CD4-positive, alpha-beta memory T cell (primary cell): ENCODE results near the gene CLEC2B. TPM values are rescaled to one million over a fixed set of nuclear protein-coding genes. Genes with fewer than 3 reads are reported as not detected.
A peak's percentile ranks its signal among the peaks of the same experiment; 100 is the strongest.

Experiments
- CTCF ChIA-PET: fragments of 350-600 bp; sonication (Branson Sonifier 250); formaldehyde crosslinking; loops from one replicate; lab custom pipeline; 2021; ENCODE audit warnings: inconsistent platforms; ENCODE audit not compliant: partially characterized antibody; lab: Charles Lee
- POLR2A ChIA-PET: fragments of 350-600 bp; sonication (Branson Sonifier 250); formaldehyde crosslinking; loops from one replicate; lab custom pipeline; 2021; ENCODE audit not compliant: partially characterized antibody; lab: Charles Lee
- DNase-seq, 5 donors: peaks; one replicate each; pipeline versions ENCODE4 v3.0.0 to v3.0.0-alpha.2; 2020 to 2022; ENCODE audit warnings: mixed read lengths in 1 of 5
- H3K27ac ChIP-seq: one replicate; pipeline ENCODE4 v1.7.0; 2013; ENCODE audit warnings: low read depth, low read length
- H3K27me3 ChIP-seq: 2 replicates; pipeline ENCODE4 v1.7.0; 2013; ENCODE audit warnings: mild to moderate bottlenecking, low read length, moderate library complexity; ENCODE audit not compliant: insufficient read depth
- H3K36me3 ChIP-seq: 2 replicates; pipeline ENCODE4 v1.7.0; 2013; ENCODE audit warnings: mild to moderate bottlenecking, low read length, moderate library complexity; ENCODE audit not compliant: insufficient read depth
- H3K4me1 ChIP-seq: 2 replicates; pipeline ENCODE4 v1.7.0; 2013; ENCODE audit warnings: mild to moderate bottlenecking, low read length, moderate library complexity; ENCODE audit not compliant: insufficient read depth
- H3K4me3 ChIP-seq, 2 donors: one replicate each; pipeline ENCODE4 v1.7.0; 2013; ENCODE audit warnings: low read length in 2 of 2, mild to moderate bottlenecking in 1 of 2
- H3K9me3 ChIP-seq, 2 donors: one replicate each; pipeline ENCODE4 v1.7.0; 2013; ENCODE audit warnings: low read length in 2 of 2, control low read depth in 1 of 2; ENCODE audit not compliant: control insufficient read depth in 1 of 2
- H3K27ac Mint-ChIP-seq, 7 donors: one replicate each; pipeline ENCODE4 v1.8.0; 2020 to 2021; ENCODE audit warnings: mixed read lengths in 7 of 7, mild to moderate bottlenecking in 6 of 7, inconsistent platforms in 3 of 7, moderate library complexity in 3 of 7
- H3K27me3 Mint-ChIP-seq, 2 donors: one replicate each; pipeline ENCODE4 v1.8.0; 2020 to 2021; ENCODE audit warnings: mixed read lengths in 2 of 2
- H3K36me3 Mint-ChIP-seq, 2 donors: one replicate each; pipeline ENCODE4 v1.8.0; 2020 to 2021; ENCODE audit warnings: mixed read lengths in 2 of 2, inconsistent platforms in 1 of 2, mild to moderate bottlenecking in 1 of 2
- H3K4me1 Mint-ChIP-seq, 4 donors: one replicate each; pipeline ENCODE4 v1.8.0; 2020 to 2021; ENCODE audit warnings: mixed read lengths in 4 of 4, mild to moderate bottlenecking in 1 of 4
- H3K4me3 Mint-ChIP-seq, 8 donors: one replicate each; pipeline ENCODE4 v1.8.0; 2020 to 2021; ENCODE audit warnings: mixed read lengths in 8 of 8, mild to moderate bottlenecking in 7 of 8, moderate library complexity in 6 of 8, inconsistent platforms in 3 of 8
- H3K9me3 Mint-ChIP-seq, 8 donors: one replicate each; pipeline ENCODE4 v1.8.0; 2020 to 2021; ENCODE audit warnings: mixed read lengths in 8 of 8, mild to moderate bottlenecking in 5 of 8, inconsistent platforms in 3 of 8, moderate library complexity in 1 of 8
- intact Hi-C: fragments of 100-400 bp; cut with micrococcal nuclease; formaldehyde crosslinking; loops from one replicate; pipeline ENCODE4 v1.15.1; 2023
- polyA plus RNA-seq, 2 donors: library from polyadenylated mRNA; unstranded; fragments of 300-500 nt; fragmentation: Illumina TruSeq; gene quantifications; one replicate each; pipeline ENCODE4 v1.2.3, GENCODE V29; 2021
- total RNA-seq, 2 experiments: library from RNA; stranded (reverse); gene quantifications; one replicate each; pipeline ENCODE4 v1.2.3, GENCODE V29; 2021

The CLEC2B gene
- 10 to 100 TPM; 72.5 to 74.6 TPM for total RNA-seq
- polyA plus RNA-seq = 10 to 100 TPM; 42.2 to 79.8 TPM

- Mint-ChIP-seq H3K9me3 (no peaks in the 10 kb centered on the region), H3K36me3 (peaks cover 3 to 35% of the 10 kb centered on the region in 2 donors), H3K27ac (peak within 1 kb of the TSS; percentile 94 to 100 (median 96)), H3K27me3 (no peaks in the 10 kb centered on the region), H3K4me1 (peaks cover 9 to 33% (median 19%) of the 10 kb centered on the region in 4 donors), H3K4me3 (peak within 1 kb of the TSS; percentile 89 to 96 (median 92))
- peak within 1 kb of the TSS; percentile 83 for H3K27ac ChIP-seq
- ChIA-PET CTCF (interaction anchor here (0.9 to 5.4 kb wide), 6 partner anchors 7 to 126 kb away, joined by 3 to 31 read pairs (median 4); partner anchors contain the start of gene CD69), POLR2A (interaction anchor here (0.6 to 5.0 kb wide), 28 partner anchors 8 to 344 kb away, joined by 3 to 63 read pairs (median 6); partner anchors contain the start of genes CD69, CLEC2D and GABARAPL1)
- peak within 1 kb of the TSS; percentile 55 to 67 for H3K4me3 ChIP-seq
- H3K36me3 ChIP-seq = no peaks in the 10 kb centered on the region
- H3K4me1 ChIP-seq = peaks cover 15% of the 10 kb centered on the region
- H3K9me3 ChIP-seq = no peaks in the 10 kb centered on the region
- intact Hi-C loops = loop anchor here (1.0 to 5.0 kb wide), 7 partner anchors 17 to 743 kb away; partner anchors contain the start of genes GABARAPL1 and MAGOHB
- no peaks in the 10 kb centered on the region for H3K27me3 ChIP-seq
- peak; percentile 58 to 74 (median 62) for DNase-seq
These were observed at the start of gene CLEC2B for GRCh38 chr12:9869307-9870161. TSS of gene CLEC2B (minus strand) at chr12:9869354.

- H3K9me3 Mint-ChIP-seq = peaks cover 3 to 43% (median 30%) of the 10 kb centered on the region in 8 donors
These were observed 42.6 kb upstream of the CLEC2B start for GRCh38 chr12:9911708-9912107.

GRCh38 chr12:9910716-9911421 lies 41.7 kb upstream of the CLEC2B start:
- Histone ChIP-seq H3K27ac (no peak overlapping the region), H3K4me1 (peaks cover 21% of the 10 kb centered on the region), H3K27me3 (no peaks in the 10 kb centered on the region), H3K36me3 (no peaks in the 10 kb centered on the region), H3K4me3 (no peak overlapping the region), H3K9me3 (peaks cover 0 to 17% of the 10 kb centered on the region in 2 donors)
- H3K27me3 Mint-ChIP-seq = peaks cover 0 to 2% of the 10 kb centered on the region in 2 donors
- peaks cover 18 to 28% (median 23%) of the 10 kb centered on the region in 4 donors for H3K4me1 Mint-ChIP-seq
- POLR2A ChIA-PET = no interaction called here
- CTCF ChIA-PET = interaction anchor here (1.2 kb wide), 2 partner anchors 14 to 97 kb away, joined by 3 to 4 read pairs; no protein-coding TSS in a partner anchor
- intact Hi-C loops = no loop called here
- peaks cover 6 to 7% of the 10 kb centered on the region in 2 donors for H3K36me3 Mint-ChIP-seq
- no peak for DNase-seq
- peaks cover 3 to 43% (median 30%) of the 10 kb centered on the region in 8 donors for H3K9me3 Mint-ChIP-seq
- peak overlapping the region in 1 of 7 donors; percentile 65 for H3K27ac Mint-ChIP-seq
- no peak overlapping the region for H3K4me3 Mint-ChIP-seq

More at GRCh38 chr12:9911708-9912107, 42.6 kb upstream of the CLEC2B start:
- Histone ChIP-seq H3K27me3 (no peaks in the 10 kb centered on the region), H3K9me3 (peaks cover 0 to 17% of the 10 kb centered on the region in 2 donors), H3K36me3 (no peaks in the 10 kb centered on the region), H3K27ac (no peak overlapping the region), H3K4me1 (peaks cover 13% of the 10 kb centered on the region), H3K4me3 (no peak overlapping the region)
- Mint-ChIP-seq H3K4me3 (no peak overlapping the region), H3K36me3 (peaks cover 6 to 7% of the 10 kb centered on the region in 2 donors), H3K27me3 (peaks cover 0 to 2% of the 10 kb centered on the region in 2 donors), H3K4me1 (peaks cover 11 to 20% (median 16%) of the 10 kb centered on the region in 4 donors), H3K27ac (no peak overlapping the region)
- ChIA-PET POLR2A (no interaction called here), CTCF (interaction anchor here (1.2 kb wide), 2 partner anchors 13 to 98 kb away, joined by 3 to 4 read pairs; no protein-coding TSS in a partner anchor)
- intact Hi-C loops = no loop called here
- no peak for DNase-seq

GRCh38 chr12:9909724-9910123 lies 40.6 kb upstream of the CLEC2B start:
- Mint-ChIP-seq H3K27me3 (peaks cover 0 to 1% of the 10 kb centered on the region in 2 donors), H3K36me3 (peaks cover 6 to 7% of the 10 kb centered on the region in 2 donors), H3K4me1 (peaks cover 20 to 34% (median 27%) of the 10 kb centered on the region in 4 donors)

GRCh38 chr12:9908350-9908749 lies 39.2 kb upstream of the CLEC2B start:
- CTCF ChIA-PET = interaction anchor here (1.2 to 7.9 kb wide), 3 partner anchors 93 to 164 kb away, joined by 3 to 65 read pairs (median 29); no protein-coding TSS in a partner anchor
- H3K4me1 Mint-ChIP-seq = peaks cover 20 to 34% (median 27%) of the 10 kb centered on the region in 4 donors

More at GRCh38 chr12:9909724-9910123, 40.6 kb upstream of the CLEC2B start:
- ChIA-PET POLR2A (no interaction called here), CTCF (interaction anchor here (1.3 to 7.9 kb wide), 2 partner anchors 94 to 159 kb away, joined by 4 to 65 read pairs; no protein-coding TSS in a partner anchor)
- H3K36me3 ChIP-seq = no peaks in the 10 kb centered on the region
- peaks cover 3 to 43% (median 30%) of the 10 kb centered on the region in 8 donors for H3K9me3 Mint-ChIP-seq
- no peak overlapping the region for H3K4me3 ChIP-seq
- no peak overlapping the region for H3K4me3 Mint-ChIP-seq
- DNase-seq = no peak
- no peaks in the 10 kb centered on the region for H3K27me3 ChIP-seq
- no peak overlapping the region for H3K27ac ChIP-seq
- H3K4me1 ChIP-seq = peaks cover 22% of the 10 kb centered on the region
- H3K27ac Mint-ChIP-seq = no peak overlapping the region
- peaks cover 0 to 17% of the 10 kb centered on the region in 2 donors for H3K9me3 ChIP-seq
- intact Hi-C loops = no loop called here

GRCh38 chr12:9907769-9908168 lies 38.6 kb upstream of the CLEC2B start:
- peaks cover 20 to 33% (median 26%) of the 10 kb centered on the region in 4 donors for H3K4me1 Mint-ChIP-seq
- no peaks in the 10 kb centered on the region for H3K27me3 Mint-ChIP-seq
- DNase-seq = no peak
- peaks cover 7 to 12% of the 10 kb centered on the region in 2 donors for H3K36me3 Mint-ChIP-seq
- POLR2A ChIA-PET = interaction anchor here (2.4 to 2.9 kb wide), 2 partner anchors 39 to 165 kb away, joined by 11 to 42 read pairs; partner anchors contain the start of gene CLEC2B
- CTCF ChIA-PET = interaction anchor here (0.9 to 7.9 kb wide), 5 partner anchors 13 to 165 kb away, joined by 3 to 65 read pairs (median 5); no protein-coding TSS in a partner anchor
- H3K9me3 ChIP-seq = peaks cover 0 to 19% of the 10 kb centered on the region in 2 donors
- peak overlapping the region in 2 of 7 donors; percentile 6 to 47 for H3K27ac Mint-ChIP-seq
- H3K4me3 ChIP-seq = no peak overlapping the region
- H3K36me3 ChIP-seq = no peaks in the 10 kb centered on the region
- no peak overlapping the region for H3K27ac ChIP-seq
- H3K4me3 Mint-ChIP-seq = no peak overlapping the region
- H3K27me3 ChIP-seq = no peaks in the 10 kb centered on the region
- peaks cover 3 to 56% (median 36%) of the 10 kb centered on the region in 8 donors for H3K9me3 Mint-ChIP-seq
- intact Hi-C loops = loop anchor here (1.0 kb wide), 2 partner anchors 38 to 93 kb away; partner anchors contain the start of gene CLEC2B
- H3K4me1 ChIP-seq = peaks cover 22% of the 10 kb centered on the region

More at GRCh38 chr12:9908350-9908749, 39.2 kb upstream of the CLEC2B start:
- no peak overlapping the region for H3K4me3 ChIP-seq
- DNase-seq = no peak
- H3K27me3 Mint-ChIP-seq = no peaks in the 10 kb centered on the region
- H3K4me3 Mint-ChIP-seq = no peak overlapping the region
- no peak overlapping the region for H3K27ac Mint-ChIP-seq
- peaks cover 6 to 7% of the 10 kb centered on the region in 2 donors for H3K36me3 Mint-ChIP-seq
- no peaks in the 10 kb centered on the region for H3K27me3 ChIP-seq
- no peaks in the 10 kb centered on the region for H3K36me3 ChIP-seq
- H3K9me3 ChIP-seq = peaks cover 0 to 17% of the 10 kb centered on the region in 2 donors
- POLR2A ChIA-PET = interaction anchor here (2.4 to 2.9 kb wide), 2 partner anchors 40 to 166 kb away, joined by 11 to 42 read pairs; partner anchors contain the start of gene CLEC2B
- no peak overlapping the region for H3K27ac ChIP-seq
- peaks cover 22% of the 10 kb centered on the region for H3K4me1 ChIP-seq
- peaks cover 3 to 51% (median 31%) of the 10 kb centered on the region in 8 donors for H3K9me3 Mint-ChIP-seq
- intact Hi-C loops = loop anchor here (1.0 kb wide), 1 partner anchor 94 kb away; no protein-coding TSS in a partner anchor
